PFSK-1 (cell line): ENCODE results near the gene MRPL39.

Experiments
- FOXP2 ChIP-seq: optimal IDR thresholded peaks from 2 replicates; pipeline ENCODE3; 2011; ENCODE audit warnings: borderline replicate concordance, control low read depth, inconsistent platforms; ENCODE audit not compliant: insufficient read depth; ENCODE audit errors: extremely low read length, extremely low read depth
- POLR2AphosphoS5 ChIP-seq: IDR thresholded peaks from 2 replicates; pipeline ENCODE4 v1.6.1; 2012; ENCODE audit warnings: low read depth, mild to moderate bottlenecking, control low read depth, low read length, moderate library complexity
- REST ChIP-seq, 2 experiments: IDR thresholded peaks; 2 replicates each; pipeline versions ENCODE4 v1.6.1 to v1.8.0; 2011 to 2012; ENCODE audit warnings: low read depth in 2 of 2, low read length in 2 of 2, control low read depth in 1 of 2, inconsistent platforms in 1 of 2, mild to moderate bottlenecking in 1 of 2, moderate library complexity in 1 of 2; ENCODE audit not compliant: insufficient read depth in 1 of 2
- SIN3A ChIP-seq: IDR thresholded peaks from 2 replicates; pipeline ENCODE4 v1.6.1; 2012; ENCODE audit warnings: mild to moderate bottlenecking, low read length, moderate library complexity, borderline replicate concordance; ENCODE audit not compliant: insufficient read depth
- TAF1 ChIP-seq: IDR thresholded peaks from 2 replicates; pipeline ENCODE4 v1.6.1; 2012; ENCODE audit warnings: low read length, control low read depth, borderline replicate concordance; ENCODE audit not compliant: insufficient read depth

The MRPL39 gene

GRCh38 chr21:25555492-25555891 is 51.8 kb downstream of the MRPL39 start:
- TF ChIP-seq FOXP2 = no peak
- no peak for TF ChIP-seq POLR2AphosphoS5
- TF ChIP-seq SIN3A = no peak
- no peak for TF ChIP-seq REST (IDR thresholded peaks at IDR 0.05; ENCODE audit: insufficient read depth in 1 of 2, low read depth in 2 of 2, low read length in 2 of 2)
- TF ChIP-seq TAF1 = no peak

- TF ChIP-seq FOXP2 = no peak
- TF ChIP-seq POLR2AphosphoS5 = no peak
- no peak for TF ChIP-seq TAF1
- no peak for TF ChIP-seq REST (IDR thresholded peaks at IDR 0.05; ENCODE audit: insufficient read depth in 1 of 2, low read depth in 2 of 2, low read length in 2 of 2)
- TF ChIP-seq SIN3A = no peak
Measured at GRCh38 chr21:25552856-25553255, 54.4 kb downstream of the MRPL39 start.

- TF ChIP-seq POLR2AphosphoS5 (no peak), FOXP2 (no peak), REST (IDR thresholded peaks at IDR 0.05; ENCODE audit: insufficient read depth in 1 of 2, low read depth in 2 of 2, low read length in 2 of 2) (no peak), SIN3A (no peak), TAF1 (no peak)
Measured at GRCh38 chr21:25551569-25551968, 55.7 kb downstream of the MRPL39 start.

GRCh38 chr21:25550352-25551120 is 56.7 kb downstream of the MRPL39 start:
- TF ChIP-seq SIN3A (no peak), FOXP2 (no peak), TAF1 (no peak), REST (IDR thresholded peaks at IDR 0.05; ENCODE audit: insufficient read depth in 1 of 2, low read depth in 2 of 2, low read length in 2 of 2) (no peak), POLR2AphosphoS5 (no peak)

GRCh38 chr21:25541042-25541441 is 66.2 kb downstream of the MRPL39 start:
- TF ChIP-seq SIN3A = no peak
- TF ChIP-seq FOXP2 = no peak
- no peak for TF ChIP-seq TAF1
- TF ChIP-seq REST (IDR thresholded peaks at IDR 0.05; ENCODE audit: insufficient read depth in 1 of 2, low read depth in 2 of 2, low read length in 2 of 2) = no peak
- no peak for TF ChIP-seq POLR2AphosphoS5
